ENCODE results near the gene COG6.

DNA sequence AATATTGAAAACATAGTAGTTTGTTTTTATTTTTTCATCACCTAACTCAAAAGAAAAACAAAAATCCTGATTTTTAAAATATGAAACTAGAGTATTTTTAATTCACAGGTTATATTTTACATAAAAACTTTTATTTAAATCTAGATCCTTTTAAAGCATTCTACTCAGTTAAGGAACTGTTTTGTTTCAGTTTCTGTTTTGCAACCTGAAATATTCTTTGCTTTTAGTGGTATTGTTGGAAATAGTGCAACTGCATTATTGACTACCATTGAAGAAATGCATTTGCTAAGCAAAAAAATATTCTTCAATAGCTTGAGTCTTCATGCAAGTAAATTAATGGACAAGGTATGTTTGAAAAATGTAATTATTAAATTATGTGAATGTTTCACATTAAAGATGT, 43.8 kb downstream of the COG6 start:
- TF ChIP-seq, protein P1, sequence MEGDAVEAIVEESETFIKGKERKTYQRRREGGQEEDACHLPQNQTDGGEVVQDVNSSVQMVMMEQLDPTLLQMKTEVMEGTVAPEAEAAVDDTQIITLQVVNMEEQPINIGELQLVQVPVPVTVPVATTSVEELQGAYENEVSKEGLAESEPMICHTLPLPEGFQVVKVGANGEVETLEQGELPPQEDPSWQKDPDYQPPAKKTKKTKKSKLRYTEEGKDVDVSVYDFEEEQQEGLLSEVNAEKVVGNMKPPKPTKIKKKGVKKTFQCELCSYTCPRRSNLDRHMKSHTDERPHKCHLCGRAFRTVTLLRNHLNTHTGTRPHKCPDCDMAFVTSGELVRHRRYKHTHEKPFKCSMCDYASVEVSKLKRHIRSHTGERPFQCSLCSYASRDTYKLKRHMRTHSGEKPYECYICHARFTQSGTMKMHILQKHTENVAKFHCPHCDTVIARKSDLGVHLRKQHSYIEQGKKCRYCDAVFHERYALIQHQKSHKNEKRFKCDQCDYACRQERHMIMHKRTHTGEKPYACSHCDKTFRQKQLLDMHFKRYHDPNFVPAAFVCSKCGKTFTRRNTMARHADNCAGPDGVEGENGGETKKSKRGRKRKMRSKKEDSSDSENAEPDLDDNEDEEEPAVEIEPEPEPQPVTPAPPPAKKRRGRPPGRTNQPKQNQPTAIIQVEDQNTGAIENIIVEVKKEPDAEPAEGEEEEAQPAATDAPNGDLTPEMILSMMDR (IDR thresholded peaks at IDR 0.05) = no peak
- TF ChIP-seq POLR2A (IDR thresholded peaks at IDR 0.05) (no peak), EP300 (IDR thresholded peaks at IDR 0.05) (no peak)

Measured in tibial nerve (tissue), 4 donors.